ENCODE results near the gene TRIM27. TPM values are rescaled to one million over a fixed set of nuclear protein-coding genes. Genes with fewer than 3 reads are reported as not detected.
"Not testable (repeated sequence)": the region's sequence is repeated elsewhere in the genome, so short reads cannot be mapped to it uniquely, and the experiment has no call there.

TRIM27 gene
- total RNA-seq, 2 donors from 2014 or later = 81.8 to 82.7 TPM

DNA sequence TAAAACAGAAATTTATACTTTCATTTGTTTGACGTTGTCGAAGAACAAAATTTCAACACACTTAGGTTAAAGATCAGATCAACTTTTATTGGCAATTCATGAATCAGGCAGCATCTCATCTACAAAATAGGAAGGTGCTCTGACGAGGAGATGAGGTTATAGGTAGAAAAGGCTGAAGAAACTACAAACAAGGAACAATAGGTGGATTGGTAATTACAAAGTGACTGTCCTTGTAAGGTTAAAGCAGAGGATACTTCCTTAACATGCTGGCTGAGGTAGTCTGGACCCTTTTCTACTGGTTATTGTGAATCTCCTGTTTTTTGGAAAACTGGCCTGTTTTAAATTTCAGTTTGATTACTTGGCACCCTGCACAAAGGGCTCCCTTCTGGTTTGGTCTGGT lies 32.5 kb upstream of the TRIM27 start:
- Histone ChIP-seq H3K27me3 (ENCODE audit: control insufficient read depth, insufficient read depth, low read length, poor library complexity, severe bottlenecking) (peaks cover 18% of the 10 kb centered on the region), H3K9ac (ENCODE audit: extremely low read depth, low read length, poor library complexity, severe bottlenecking) (no peak overlapping the region), H3K4me1 (ENCODE audit: control insufficient read depth, insufficient read depth, low read length) (no peaks in the 10 kb centered on the region), H3K4me3 (ENCODE audit: low read length) (no peak overlapping the region), H3K36me3 (ENCODE audit: control insufficient read depth, insufficient read depth, low read length) (no peaks in the 10 kb centered on the region), H3K9me3 (ENCODE audit: control insufficient read depth, low read length) (no peaks in the 10 kb centered on the region), H3K27ac (ENCODE audit: low read depth, low read length) (no peak overlapping the region)
- H3K9me3 Mint-ChIP-seq = peaks cover 7% of the 10 kb centered on the region
- H3K4me1 Mint-ChIP-seq = peaks cover 7% of the 10 kb centered on the region
- no peak for DNase-seq
- no peak overlapping the region for H3K27ac Mint-ChIP-seq
- no peak overlapping the region for H3K4me3 Mint-ChIP-seq
- WGBS, 2 experiments (ENCODE audit: insufficient coverage in 1 of 2, insufficient read length in 1 of 2) = 88% methylated on average over 3 of the region's 3 CpGs; no CpG with 5 or more reads in 1 of the 2 experiments
- no peaks in the 10 kb centered on the region for H3K36me3 Mint-ChIP-seq (ENCODE audit: low read depth)
- peaks cover 3% of the 10 kb centered on the region for H3K27me3 Mint-ChIP-seq (ENCODE audit: insufficient read depth)
- TF ChIP-seq CTCF (conservative IDR thresholded peaks at IDR 0.05) = no peak

- Histone ChIP-seq H3K4me1 (ENCODE audit: control insufficient read depth, insufficient read depth, low read length) (no peaks in the 10 kb centered on the region), H3K27me3 (ENCODE audit: control insufficient read depth, insufficient read depth, low read length, poor library complexity, severe bottlenecking) (peaks cover 18% of the 10 kb centered on the region), H3K9me3 (ENCODE audit: control insufficient read depth, low read length) (no peaks in the 10 kb centered on the region), H3K4me3 (ENCODE audit: low read length) (peak overlapping the region; percentile 97), H3K9ac (ENCODE audit: extremely low read depth, low read length, poor library complexity, severe bottlenecking) (peak overlapping the region; percentile 45), H3K27ac (ENCODE audit: low read depth, low read length) (no peak overlapping the region), H3K36me3 (ENCODE audit: control insufficient read depth, insufficient read depth, low read length) (no peaks in the 10 kb centered on the region)
- H3K4me3 Mint-ChIP-seq = peak overlapping the region; percentile 87
- DNase-seq = peak; percentile 60
- peaks cover 3% of the 10 kb centered on the region for H3K27me3 Mint-ChIP-seq (ENCODE audit: insufficient read depth)
- no peak for TF ChIP-seq CTCF (conservative IDR thresholded peaks at IDR 0.05)
- H3K4me1 Mint-ChIP-seq = no peaks in the 10 kb centered on the region
- peaks cover 3% of the 10 kb centered on the region for H3K36me3 Mint-ChIP-seq (ENCODE audit: low read depth)
- WGBS, 2 experiments (ENCODE audit: insufficient coverage in 1 of 2, insufficient read length in 1 of 2) = 3% methylated on average over 7 to 22 of the region's 22 CpGs
- peak overlapping the region; percentile 60 for H3K27ac Mint-ChIP-seq
- peaks cover 21% of the 10 kb centered on the region for H3K9me3 Mint-ChIP-seq
These were observed 29.9 kb upstream of the TRIM27 start for GRCh38 chr6:28953585-28954258.

DNA sequence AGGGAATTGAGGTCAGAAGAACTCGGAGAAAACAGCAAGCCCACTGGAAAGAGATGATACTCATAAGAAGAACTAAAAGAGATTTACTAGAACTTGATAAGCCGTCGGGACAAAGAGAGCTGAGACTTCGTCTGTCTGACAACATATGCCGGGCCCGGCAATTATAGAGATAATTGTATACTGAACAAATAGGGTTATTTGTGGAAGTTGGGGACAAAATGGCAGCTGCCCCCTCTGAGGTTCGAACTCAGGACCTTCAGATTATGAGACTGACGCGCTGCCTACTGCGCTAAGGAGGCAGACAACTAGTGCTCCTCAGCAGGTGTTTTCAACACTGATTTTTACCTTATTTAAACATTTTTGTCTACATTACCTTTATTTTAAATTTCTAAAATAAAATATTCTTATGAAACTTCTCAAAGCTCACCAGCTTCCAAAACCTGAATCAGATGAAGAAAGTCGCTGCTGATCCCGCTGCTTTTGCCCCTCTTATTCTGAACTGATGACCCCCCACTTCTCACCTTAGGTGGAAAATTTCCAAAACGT lies 29.3 kb upstream of the TRIM27 start:
- WGBS, 2 experiments (ENCODE audit: insufficient coverage in 1 of 2, insufficient read length in 1 of 2) = 16 to 28% methylated on average over 10 to 13 of the region's 13 CpGs
- peaks cover 3% of the 10 kb centered on the region for H3K36me3 Mint-ChIP-seq (ENCODE audit: low read depth)
- no peak overlapping the region for H3K27ac ChIP-seq (ENCODE audit: low read depth, low read length)
- peak; percentile 84 for DNase-seq
- H3K27ac Mint-ChIP-seq = peak overlapping the region; percentile 60
- no peak for TF ChIP-seq CTCF (conservative IDR thresholded peaks at IDR 0.05)
- H3K4me1 ChIP-seq (ENCODE audit: control insufficient read depth, insufficient read depth, low read length) = no peaks in the 10 kb centered on the region
- H3K36me3 ChIP-seq (ENCODE audit: control insufficient read depth, insufficient read depth, low read length) = no peaks in the 10 kb centered on the region
- H3K4me3 ChIP-seq (ENCODE audit: low read length) = peak overlapping the region; percentile 97
- H3K27me3 ChIP-seq (ENCODE audit: control insufficient read depth, insufficient read depth, low read length, poor library complexity, severe bottlenecking) = peaks cover 18% of the 10 kb centered on the region
- peaks cover 3% of the 10 kb centered on the region for H3K27me3 Mint-ChIP-seq (ENCODE audit: insufficient read depth)
- peaks cover under 1% of the 10 kb centered on the region for H3K4me1 Mint-ChIP-seq
- H3K9me3 Mint-ChIP-seq = peaks cover 16% of the 10 kb centered on the region
- H3K9ac ChIP-seq (ENCODE audit: extremely low read depth, low read length, poor library complexity, severe bottlenecking) = peak overlapping the region; percentile 45
- H3K4me3 Mint-ChIP-seq = peak overlapping the region; percentile 87
- no peaks in the 10 kb centered on the region for H3K9me3 ChIP-seq (ENCODE audit: control insufficient read depth, low read length)

DNA sequence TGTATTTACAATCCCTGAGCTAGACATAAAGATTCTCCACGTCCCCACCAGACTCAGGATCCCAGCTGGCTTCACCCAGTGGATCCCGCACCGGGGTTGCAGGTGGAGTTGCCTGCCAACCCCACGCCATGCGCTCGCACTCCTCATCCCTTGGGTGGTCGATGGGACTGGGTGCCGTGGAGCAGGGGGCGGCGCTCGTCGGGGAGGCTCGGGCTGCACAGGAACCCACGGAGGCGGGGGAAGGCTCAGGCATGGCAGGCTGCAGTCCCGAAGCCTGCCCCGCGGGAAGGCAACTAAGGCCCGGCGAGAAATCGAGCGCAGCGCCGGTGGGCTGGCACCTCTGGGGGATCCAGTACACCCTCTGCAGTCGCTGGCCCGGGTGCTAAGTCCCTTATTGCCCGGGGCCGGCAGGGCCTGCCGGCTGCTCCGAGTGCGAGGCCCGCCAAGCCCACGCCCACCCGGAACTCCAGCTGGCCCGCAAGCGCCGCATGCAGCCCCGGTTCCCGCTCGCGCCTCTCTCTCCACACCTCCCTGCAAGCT lies 25.9 kb upstream of the TRIM27 start:
- not testable (repeated sequence) for H3K4me1 ChIP-seq (ENCODE audit: control insufficient read depth, insufficient read depth, low read length); H3K4me3 Mint-ChIP-seq; H3K27me3 Mint-ChIP-seq (ENCODE audit: insufficient read depth); H3K9ac ChIP-seq (ENCODE audit: extremely low read depth, low read length, poor library complexity, severe bottlenecking); H3K27me3 ChIP-seq (ENCODE audit: control insufficient read depth, insufficient read depth, low read length, poor library complexity, severe bottlenecking); H3K4me3 ChIP-seq (ENCODE audit: low read length); H3K36me3 ChIP-seq (ENCODE audit: control insufficient read depth, insufficient read depth, low read length); H3K36me3 Mint-ChIP-seq (ENCODE audit: low read depth); H3K4me1 Mint-ChIP-seq; H3K27ac Mint-ChIP-seq; H3K27ac ChIP-seq (ENCODE audit: low read depth, low read length); H3K9me3 ChIP-seq (ENCODE audit: control insufficient read depth, low read length); DNase-seq
- WGBS, 2 experiments (ENCODE audit: insufficient coverage in 1 of 2, insufficient read length in 1 of 2) = 97 to 98% methylated on average over 22 to 31 of the region's 41 CpGs
- H3K9me3 Mint-ChIP-seq = peaks cover 14% of the 10 kb centered on the region
